K562 (cell line): Measurements from ENCODE around the gene CNOT1. TPM values are rescaled to one million over a fixed set of nuclear protein-coding genes. Genes with fewer than 3 reads are reported as not detected.

Experiments used
- ATAC-seq: fragments of 200-7000 bp; cut with Tn5 transposase; 3 replicates; pipeline ENCODE4 v1.9.1; 2020; ENCODE audit warnings: moderate library complexity
- BruUV-seq: library from RNA; stranded (reverse); fragments of 400-500 nt; replicated peaks from 2 replicates; lab custom pipeline; 2021; lab: Mats Ljungman, UMichigan
- CTCF ChIA-PET: fragments of 300-600 bp; formaldehyde crosslinking; extraction: SDS; loops from one replicate; lab custom pipeline; 2021; ENCODE audit warnings: low intra/inter-chr PET ratio; lab: Yijun Ruan, JAX
- POLR2A ChIA-PET: fragments of 300-600, 350-650 bp; sonication (Branson Sonifier 250); formaldehyde crosslinking; extraction: SDS; loops from one replicate; lab custom pipeline; 2021; ENCODE audit warnings: antibody characterized with exemption, inconsistent platforms; lab: Yijun Ruan, JAX
- DNase-seq, 4 experiments: peaks; one replicate each; pipeline versions ENCODE4 v3.0.0 to v3.0.0-alpha.2; 2011 to 2018; ENCODE audit warnings: low spot score in 3 of 4, mixed read lengths in 3 of 4; ENCODE audit errors: extremely low read depth in 1 of 4
- FAIRE-seq: peaks from 2 replicates; lab custom pipeline; 2011; peaks lifted over from hg19 to GRCh38; lab: Jason Lieb, UNC
- H2AFZ ChIP-seq: 2 replicates; pipeline ENCODE4 v1.6.0; 2011; ENCODE audit warnings: low read depth, low read length, control low read depth, inconsistent platforms
- H3K27ac ChIP-seq: fragments of 200-600 bp; 3 replicates; pipeline ENCODE4 v1.8.0; 2011; ENCODE audit warnings: low read depth, mild to moderate bottlenecking, control low read depth, inconsistent platforms, low read length, moderate library complexity, mixed read lengths; ENCODE audit errors: extremely low read depth
- H3K27me3 ChIP-seq, 2 experiments: fragments of 300-600 bp in 1 of 2; 2 replicates in 1 of 2; 3 replicates in 1 of 2; pipeline versions ENCODE4 v1.6.0 to v1.8.0; 2011; ENCODE audit warnings: inconsistent platforms in 2 of 2, low read length in 2 of 2, mild to moderate bottlenecking in 1 of 2, mixed read lengths in 1 of 2, moderate library complexity in 1 of 2; ENCODE audit not compliant: control insufficient read depth in 2 of 2, insufficient read depth in 2 of 2
- H3K36me3 ChIP-seq: fragments of 300-600 bp; 3 replicates; pipeline ENCODE4 v1.8.0; 2011; ENCODE audit warnings: mild to moderate bottlenecking, low read length, inconsistent platforms; ENCODE audit not compliant: control insufficient read depth, insufficient read depth
- H3K4me1 ChIP-seq, 2 experiments: fragments of 200-600 bp in 1 of 2; replicated peaks in 1 of 2; 2 replicates in 1 of 2; 3 replicates in 1 of 2; pipeline versions ENCODE4 v1.5.1 to v1.8.0; 2011; ENCODE audit warnings: inconsistent platforms in 2 of 2, low read length in 2 of 2, mild to moderate bottlenecking in 1 of 2, mixed read lengths in 1 of 2, moderate library complexity in 1 of 2; ENCODE audit not compliant: control insufficient read depth in 2 of 2, insufficient read depth in 2 of 2
- H3K4me2 ChIP-seq: 2 replicates; pipeline ENCODE4 v1.6.1; 2011; ENCODE audit warnings: low read length, control low read depth, inconsistent platforms, mixed read lengths; ENCODE audit not compliant: insufficient read depth
- H3K4me3 ChIP-seq: fragments of 200-600 bp; sonication (generic), shearing (Covaris generic); 2 replicates; pipeline ENCODE4 v1.5.1; 2016; ENCODE audit warnings: control low read depth, inconsistent platforms
- H3K79me2 ChIP-seq: fragments of 200-600 bp; 3 replicates; pipeline ENCODE4 v1.8.0; 2011; ENCODE audit warnings: low read length, inconsistent platforms; ENCODE audit not compliant: control insufficient read depth, insufficient read depth
- H3K9ac ChIP-seq, 2 experiments: 2 replicates each; pipeline versions ENCODE4 v1.6.0 to v1.6.1; 2011; ENCODE audit warnings: low read depth in 2 of 2, low read length in 2 of 2, control low read depth in 1 of 2, inconsistent platforms in 1 of 2, mild to moderate bottlenecking in 1 of 2, mixed read lengths in 1 of 2; ENCODE audit not compliant: insufficient read depth in 1 of 2
- H3K9me1 ChIP-seq: one replicate; pipeline ENCODE4 v1.6.0; 2011; ENCODE audit warnings: inconsistent platforms, mild to moderate bottlenecking, low read length, moderate library complexity; ENCODE audit not compliant: control insufficient read depth, insufficient read depth
- H3K9me3 ChIP-seq: replicated peaks from 2 replicates; pipeline ENCODE4 v1.5.1; 2011; ENCODE audit warnings: low read depth, low read length, inconsistent platforms; ENCODE audit not compliant: control insufficient read depth, insufficient read depth
- H4K20me1 ChIP-seq: replicated peaks from 2 replicates; pipeline ENCODE4 v1.6.1; 2011; ENCODE audit warnings: low read length, inconsistent platforms, mixed read lengths; ENCODE audit not compliant: control insufficient read depth, insufficient read depth
- ATF4 ChIP-seq: fragments of 450-650 bp; formaldehyde crosslinking; IDR thresholded peaks from 2 replicates; pipeline ENCODE4 v1.4.0; 2022; ENCODE audit warnings: mild to moderate bottlenecking, moderate library complexity
- ATF6 ChIP-seq: sonication (generic); formaldehyde crosslinking; IDR thresholded peaks from 2 replicates; pipeline ENCODE4 v1.4.0; 2020; ENCODE audit warnings: mild to moderate bottlenecking, missing genetic modification reagents
- E4F1 ChIP-seq: fragments of 250-450 bp; sonication (Bioruptor Pico); IDR thresholded peaks from 2 replicates; pipeline ENCODE4 v1.5.0; 2021; ENCODE audit warnings: mild to moderate bottlenecking, borderline replicate concordance
- MEF2D ChIP-seq: conservative IDR thresholded peaks from 2 replicates; pipeline ENCODE4 v1.6.1; 2016; ENCODE audit warnings: low read depth, missing genetic modification characterization, missing compliant biosample characterization
- POLR3A ChIP-seq: IDR thresholded peaks from 2 replicates; pipeline ENCODE4 v1.6.1; 2011; ENCODE audit warnings: borderline replicate concordance, mild to moderate bottlenecking, moderate library complexity; ENCODE audit not compliant: insufficient read length, insufficient read depth; ENCODE audit errors: extremely low read depth
- THRA ChIP-seq: fragments of 450-650 bp; IDR thresholded peaks from 2 replicates; pipeline ENCODE4 v1.6.1; 2017; ENCODE audit warnings: mild to moderate bottlenecking, moderate library complexity
- ZNF707 ChIP-seq: fragments of 250-450 bp; sonication (Bioruptor Pico); conservative IDR thresholded peaks from 2 replicates; pipeline ENCODE4 v1.8.0; 2022; ENCODE audit warnings: inconsistent platforms, mild to moderate bottlenecking, moderate library complexity
- ZNF717 ChIP-seq: fragments of 250-450 bp; sonication (Bioruptor Pico); IDR thresholded peaks from 2 replicates; pipeline ENCODE4 v1.5.0; 2021
- WGBS: fragments of 100-300 bp; shearing (Covaris generic); methylation state at CpG from one replicate; pipeline ENCODE4 v1.1.6; 2016; ENCODE audit warnings: low coverage, mixed read lengths; ENCODE audit not compliant: insufficient coverage; ENCODE audit errors: missing lambda C conversion rate; 5-methylcytosine and 5-hydroxymethylcytosine counted together
- in situ Hi-C: fragments of 300-500 bp; cut with MboI; formaldehyde crosslinking; loops from 4 replicates; pipeline ENCODE4 v1.15.0; 2018; ENCODE audit warnings: inconsistent platforms, mixed read lengths
- intact Hi-C: fragments of 100-400 bp; cut with micrococcal nuclease; formaldehyde crosslinking; loops from 2 replicates; pipeline ENCODE4 v1.14.2; 2022
- polyA plus RNA-seq, 8 experiments: library from polyadenylated mRNA; depleted of rRNA in 4 of 8; stranded (reverse) in 5 of 8; unstranded in 3 of 8; fragments of >200 nt; fragmentation: Nextera tagmentation in 2 of 8; fragmentation: Illumina TruSeq in 1 of 8; extraction: Ambion mirVana in 2 of 8; extraction: Trizol in 1 of 8; gene quantifications; 2 replicates each; pipeline versions ENCODE4 v1.2.1 to v1.2.3, GENCODE V29; 2011 to 2014; ENCODE audit warnings: inconsistent platforms in 1 of 8, missing spikeins in 1 of 8
- total RNA-seq, 7 experiments: library from RNA; depleted of rRNA in 6 of 7; stranded (reverse); fragments of >200 nt in 6 of 7; fragmentation: Illumina TruSeq in 2 of 7; extraction: Trizol in 2 of 7; gene quantifications; 2 replicates each; pipeline versions ENCODE4 v1.2.1 to v1.2.3, GENCODE V29; 2011 to 2021; ENCODE audit warnings: low replicate concordance in 1 of 7

Gene CNOT1
- total and polyA plus RNA-seq, 9 of the 15 experiments (the other 6 are each of a cell fraction or from before 2014, with no cell fraction given): 110 to 270 (median 220) TPM

GRCh38 chr16:58495521-58496331, 133.9 kb downstream of the CNOT1 start (continued):
- no peak for TF ChIP-seq ZNF717 (CRISPR knock-in tag)
- TF ChIP-seq MEF2D (tag): no peak

GRCh38 chr16:58494981-58495520, 134.6 kb downstream of the CNOT1 start:
- Histone ChIP-seq H4K20me1 (peaks cover 15% of the 10 kb centered on the region; the same call in 1 of the 2 replicates), H3K27me3 (peaks cover 0 to 33% of the 10 kb centered on the region in 2 experiments; a peak in 3 of 5 replicates), H2AFZ (no peak overlapping the region), H3K9me1 (peaks cover 2% of the 10 kb centered on the region), H3K9ac (no peak overlapping the region), H3K79me2 (no peaks in the 10 kb centered on the region), H3K9me3 (no peaks in the 10 kb centered on the region), H3K4me2 (no peak overlapping the region), H3K36me3 (no peaks in the 10 kb centered on the region), H3K4me3 (no peak overlapping the region), H3K4me1 (peaks cover 3 to 38% of the 10 kb centered on the region in 2 experiments; a peak in 4 of 5 replicates), H3K27ac (no peak overlapping the region)
- 0% methylated on average over 8 of the region's 8 CpGs for WGBS
- ChIA-PET CTCF (no interaction called here), POLR2A (interaction anchor here (0.6 to 2.1 kb wide), 3 partner anchors 10 to 60 kb away, joined by 3 to 7 read pairs (median 4); no protein-coding TSS in a partner anchor)
- ATAC-seq: peak; percentile 87
- intact Hi-C loops (loop anchor here (5.0 kb wide), 2 partner anchors 167 to 262 kb away; no protein-coding TSS in a partner anchor), in situ Hi-C loops (loop anchor here (5.0 kb wide), 1 partner anchor 158 kb away; no protein-coding TSS in a partner anchor)
- no TSS peak for BruUV-seq
- DNase-seq: peak; percentile 86 to 92 (median 90)
- FAIRE-seq: peak; percentile 93
- TF ChIP-seq THRA (no peak), ATF4 (CRISPR knock-in tag) (no peak), E4F1 (CRISPR knock-in tag) (no peak), ZNF707 (no peak), ATF6 (CRISPR knock-in tag) (no peak), POLR3A (no peak)
